B cell (primary cell): ENCODE data around the gene DNAJA3. TPM values are rescaled to one million over a fixed set of nuclear protein-coding genes. Genes with fewer than 3 reads are reported as not detected.
A peak's percentile ranks its signal among the peaks of the same experiment; 100 is the strongest.

Experiments
- ATAC-seq: fragments of 200-7000 bp; cut with Tn5 transposase; one replicate; pipeline ENCODE4 v1.10.0; 2021; ENCODE audit warnings: low read depth, mild to moderate bottlenecking, moderate number of reproducible peaks, moderate library complexity
- CTCF ChIA-PET: fragments of 350-600 bp; sonication (Branson Sonifier 250); formaldehyde crosslinking; loops from one replicate; lab custom pipeline; 2021; ENCODE audit warnings: antibody characterized with exemption, inconsistent platforms; lab: Charles Lee
- POLR2A ChIA-PET: fragments of 350-600 bp; sonication (Branson Sonifier 250); formaldehyde crosslinking; loops from one replicate; lab custom pipeline; 2021; ENCODE audit warnings: antibody characterized with exemption; lab: Charles Lee
- DNase-seq: peaks from one replicate; pipeline ENCODE4 v3.0.0; 2013
- H2AFZ ChIP-seq: 2 replicates; pipeline ENCODE4 v1.6.1; 2012; ENCODE audit warnings: mild to moderate bottlenecking, low read depth, low read length; ENCODE audit not compliant: insufficient read depth, poor library complexity, severe bottlenecking
- H3K27ac ChIP-seq, 2 donors: 1 replicate in 1 of 2; 2 replicates in 1 of 2; pipeline ENCODE4 v1.5.1; 2012 to 2013; ENCODE audit warnings: low read length in 2 of 2, mild to moderate bottlenecking in 2 of 2, moderate library complexity in 1 of 2
- H3K27me3 ChIP-seq, 4 experiments: fragments of 200-600 bp in 1 of 4; sonication (generic) in 1 of 4; replicated peaks in 1 of 4; 1 replicate in 2 of 4; 2 replicates in 2 of 4; pipeline versions ENCODE4 v1.6.1 to v1.7.0; 2013 to 2016; ENCODE audit warnings: low read length in 3 of 4, mild to moderate bottlenecking in 2 of 4, mixed read lengths in 1 of 4, moderate library complexity in 1 of 4; ENCODE audit not compliant: insufficient read depth in 4 of 4, control insufficient read depth in 3 of 4; ENCODE audit errors: control extremely low read depth in 1 of 4
- H3K36me3 ChIP-seq, 2 experiments: replicated peaks in 1 of 2; 1 replicate in 1 of 2; 2 replicates in 1 of 2; pipeline versions ENCODE4 v1.6.1 to v1.7.1; 2013; ENCODE audit warnings: low read length in 1 of 2; ENCODE audit not compliant: insufficient read depth in 2 of 2, control insufficient read depth in 1 of 2; ENCODE audit errors: control extremely low read depth in 1 of 2, extremely low read depth in 1 of 2
- H3K4me1 ChIP-seq, 2 donors: fragments of 200-600 bp in 1 of 2; sonication (generic) in 1 of 2; 1 replicate in 1 of 2; 2 replicates in 1 of 2; pipeline versions ENCODE4 v1.5.1 to v1.6.1; 2013 to 2017; ENCODE audit warnings: low read length in 2 of 2; ENCODE audit not compliant: control insufficient read depth in 2 of 2, insufficient read depth in 2 of 2
- H3K4me2 ChIP-seq: replicated peaks from 2 replicates; pipeline ENCODE3; 2012; ENCODE audit warnings: mild to moderate bottlenecking, low read depth, low read length; ENCODE audit not compliant: poor library complexity, severe bottlenecking
- H3K4me3 ChIP-seq, 5 experiments: fragments of 200-600 bp in 1 of 5; sonication (generic) in 1 of 5; 1 replicate in 3 of 5; 2 replicates in 2 of 5; pipeline versions ENCODE4 v1.5.1 to v1.7.0; 2011 to 2016; ENCODE audit warnings: low read length in 4 of 5, mild to moderate bottlenecking in 4 of 5, low read depth in 2 of 5, control low read depth in 1 of 5, moderate library complexity in 1 of 5; ENCODE audit not compliant: insufficient read depth in 1 of 5; ENCODE audit errors: control extremely low read depth in 1 of 5, extremely low read depth in 1 of 5
- H3K79me2 ChIP-seq: fragments of 200-600 bp; sonication (generic); one replicate; pipeline ENCODE4 v1.6.0; 2016; ENCODE audit warnings: low read length; ENCODE audit not compliant: control insufficient read depth, insufficient read depth
- H3K9ac ChIP-seq: fragments of 200-600 bp; sonication (generic); 2 replicates; pipeline ENCODE4 v1.6.1; 2017; ENCODE audit warnings: mild to moderate bottlenecking, low read length, moderate library complexity
- H3K9me3 ChIP-seq, 3 donors: one replicate each; pipeline versions ENCODE4 v1.6.1 to v1.7.1; 2013; ENCODE audit warnings: low read length in 2 of 3; ENCODE audit not compliant: control insufficient read depth in 2 of 3, insufficient read depth in 1 of 3; ENCODE audit errors: control extremely low read depth in 1 of 3
- H4K20me1 ChIP-seq: 2 replicates; pipeline ENCODE4 v1.6.0; 2012; ENCODE audit warnings: mild to moderate bottlenecking, low read length; ENCODE audit not compliant: insufficient read depth, control insufficient read depth, poor library complexity, severe bottlenecking
- H3K27ac Mint-ChIP-seq: one replicate; pipeline ENCODE4 v1.8.0; 2021; ENCODE audit warnings: mixed read lengths
- H3K27me3 Mint-ChIP-seq: one replicate; pipeline ENCODE4 v1.8.0; 2021; ENCODE audit warnings: mixed read lengths
- H3K4me1 Mint-ChIP-seq: one replicate; pipeline ENCODE4 v1.8.0; 2021; ENCODE audit warnings: mixed read lengths
- H3K4me3 Mint-ChIP-seq: one replicate; pipeline ENCODE4 v1.8.0; 2021; ENCODE audit warnings: mixed read lengths
- H3K9me3 Mint-ChIP-seq: one replicate; pipeline ENCODE4 v1.8.0; 2022; ENCODE audit warnings: mixed read lengths; ENCODE audit not compliant: insufficient read depth
- EZH2 ChIP-seq: IDR thresholded peaks from 2 replicates; pipeline ENCODE4 v1.6.1; 2012; ENCODE audit warnings: borderline replicate concordance, low read depth, mild to moderate bottlenecking, moderate library complexity, low read length; ENCODE audit not compliant: insufficient read depth, poor library complexity, severe bottlenecking
- WGBS: methylation state at CpG from one replicate; pipeline ENCODE4 v1.1.5; 2013; ENCODE audit warnings: missing lambda C conversion rate; ENCODE audit not compliant: insufficient coverage; 5-methylcytosine and 5-hydroxymethylcytosine counted together
- intact Hi-C: fragments of 100-400 bp; cut with micrococcal nuclease; formaldehyde crosslinking; loops from one replicate; pipeline ENCODE4 v1.10.0; 2022
- polyA plus RNA-seq: library from polyadenylated mRNA; depleted of rRNA; stranded (reverse); fragments of >200 nt; gene quantifications from 2 replicates; pipeline ENCODE4 v1.2.3, GENCODE V29; 2012
- total RNA-seq, 2 donors: library from RNA; stranded (reverse); fragments of 120-200 nt in 1 of 2; gene quantifications; 1 replicate in 1 of 2; 2 replicates in 1 of 2; pipeline versions ENCODE4 v1.2.3 to v1.2.4, GENCODE V29; 2013 to 2022
- TF ChIP-seq, protein P1 (sequence below): fragments of 200-600 bp; IDR thresholded peaks from one replicate; pipeline ENCODE4 v1.8.0; 2022; ENCODE audit warnings: antibody characterized with exemption, mild to moderate bottlenecking

DNAJA3 gene
- total and polyA plus RNA-seq, 2 donors (not counting 1 experiment from before 2014, with no cell fraction given): 59.3 to 67.7 TPM

DNA sequence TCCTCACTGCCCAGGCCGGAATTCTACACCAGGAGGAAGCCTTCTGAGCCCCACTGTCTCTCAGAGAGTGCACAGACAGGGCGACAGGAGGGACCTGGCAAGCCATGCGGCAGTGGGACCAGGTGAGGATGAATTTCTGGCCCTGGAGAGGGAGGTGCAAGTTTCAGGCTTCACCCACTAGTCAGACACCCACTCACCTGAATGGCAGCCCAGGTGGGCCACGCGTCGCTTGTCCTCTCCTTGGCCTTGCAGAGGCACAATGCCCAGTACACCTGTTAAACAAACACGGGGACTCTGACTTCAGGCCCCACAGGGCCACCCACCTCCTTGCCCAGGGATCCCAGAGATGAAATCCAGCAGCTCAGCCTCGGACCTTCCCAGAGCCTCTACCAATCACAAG, 13.5 kb upstream of the DNAJA3 start:
- Mint-ChIP-seq H3K27me3 (no peaks in the 10 kb centered on the region), H3K4me3 (no peak overlapping the region), H3K4me1 (peaks cover 31% of the 10 kb centered on the region), H3K27ac (peak overlapping the region; percentile 53), H3K9me3 (no peaks in the 10 kb centered on the region)
- H3K27ac ChIP-seq: no peak overlapping the region
- no peak for ATAC-seq
- no peak overlapping the region for H3K4me2 ChIP-seq
- H3K9me3 ChIP-seq: no peaks in the 10 kb centered on the region
- H3K36me3 ChIP-seq: peaks cover 0 to 57% of the 10 kb centered on the region in 2 experiments
- no peak overlapping the region for H3K4me3 ChIP-seq
- no peak overlapping the region for H3K9ac ChIP-seq
- H2AFZ ChIP-seq: no peak overlapping the region
- no peaks in the 10 kb centered on the region for H3K27me3 ChIP-seq
- POLR2A ChIA-PET: no interaction called here
- no peak for DNase-seq
- peaks cover 24 to 35% of the 10 kb centered on the region in 2 donors for H3K4me1 ChIP-seq
- H4K20me1 ChIP-seq: peaks cover 86% of the 10 kb centered on the region
- WGBS: 100% methylated on average over 7 of the region's 8 CpGs
- CTCF ChIA-PET: interaction anchor here (1.1 to 10.7 kb wide), 3 partner anchors 9 to 123 kb away, joined by 3 to 108 read pairs (median 4); no protein-coding TSS in a partner anchor
- TF ChIP-seq, protein P1, sequence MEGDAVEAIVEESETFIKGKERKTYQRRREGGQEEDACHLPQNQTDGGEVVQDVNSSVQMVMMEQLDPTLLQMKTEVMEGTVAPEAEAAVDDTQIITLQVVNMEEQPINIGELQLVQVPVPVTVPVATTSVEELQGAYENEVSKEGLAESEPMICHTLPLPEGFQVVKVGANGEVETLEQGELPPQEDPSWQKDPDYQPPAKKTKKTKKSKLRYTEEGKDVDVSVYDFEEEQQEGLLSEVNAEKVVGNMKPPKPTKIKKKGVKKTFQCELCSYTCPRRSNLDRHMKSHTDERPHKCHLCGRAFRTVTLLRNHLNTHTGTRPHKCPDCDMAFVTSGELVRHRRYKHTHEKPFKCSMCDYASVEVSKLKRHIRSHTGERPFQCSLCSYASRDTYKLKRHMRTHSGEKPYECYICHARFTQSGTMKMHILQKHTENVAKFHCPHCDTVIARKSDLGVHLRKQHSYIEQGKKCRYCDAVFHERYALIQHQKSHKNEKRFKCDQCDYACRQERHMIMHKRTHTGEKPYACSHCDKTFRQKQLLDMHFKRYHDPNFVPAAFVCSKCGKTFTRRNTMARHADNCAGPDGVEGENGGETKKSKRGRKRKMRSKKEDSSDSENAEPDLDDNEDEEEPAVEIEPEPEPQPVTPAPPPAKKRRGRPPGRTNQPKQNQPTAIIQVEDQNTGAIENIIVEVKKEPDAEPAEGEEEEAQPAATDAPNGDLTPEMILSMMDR: no peak
- no peak for TF ChIP-seq EZH2
- H3K79me2 ChIP-seq: peaks cover 80% of the 10 kb centered on the region
- intact Hi-C loops: no loop called here

DNA sequence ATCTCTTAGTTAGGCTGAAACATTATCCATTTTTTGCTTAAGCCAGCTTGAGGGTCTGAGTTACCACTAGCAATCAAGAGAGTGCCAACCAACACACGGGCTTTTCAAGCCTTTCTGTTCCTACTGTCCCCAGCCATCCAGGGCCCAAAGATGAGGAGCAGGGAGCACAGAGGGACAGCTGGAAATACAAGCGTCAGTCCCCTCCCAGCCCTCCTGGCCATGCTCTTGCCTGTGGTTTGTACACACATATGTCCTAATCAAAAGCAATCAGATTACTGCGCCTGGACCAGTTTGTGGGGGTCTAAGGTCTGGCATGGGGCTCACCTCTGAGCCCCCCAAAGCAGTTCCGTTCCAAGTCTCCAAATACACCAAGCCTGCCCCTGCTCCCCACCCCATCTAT, 12.8 kb upstream of the DNAJA3 start:
- peaks cover 24 to 35% of the 10 kb centered on the region in 2 donors for H3K4me1 ChIP-seq
- H3K4me2 ChIP-seq: no peak overlapping the region
- H3K27ac ChIP-seq: no peak overlapping the region
- POLR2A ChIA-PET: no interaction called here
- peaks cover 0 to 50% of the 10 kb centered on the region in 2 experiments for H3K36me3 ChIP-seq
- intact Hi-C loops: no loop called here
- H3K9ac ChIP-seq: no peak overlapping the region
- CTCF ChIA-PET: interaction anchor here (1.2 to 10.7 kb wide), 3 partner anchors 10 to 124 kb away, joined by 3 to 108 read pairs (median 3); no protein-coding TSS in a partner anchor
- peaks cover 79% of the 10 kb centered on the region for H4K20me1 ChIP-seq
- Mint-ChIP-seq H3K27me3 (no peaks in the 10 kb centered on the region), H3K9me3 (no peaks in the 10 kb centered on the region), H3K27ac (no peak overlapping the region), H3K4me1 (peaks cover 31% of the 10 kb centered on the region), H3K4me3 (no peak overlapping the region)
- H3K9me3 ChIP-seq: no peaks in the 10 kb centered on the region
- DNase-seq: peak; percentile 23
- 97% methylated on average over 3 of the region's 4 CpGs for WGBS
- H3K27me3 ChIP-seq: no peaks in the 10 kb centered on the region
- ATAC-seq: no peak
- H2AFZ ChIP-seq: no peak overlapping the region
- peaks cover 76% of the 10 kb centered on the region for H3K79me2 ChIP-seq
- no peak for TF ChIP-seq EZH2
- TF ChIP-seq, protein P1: no peak
- H3K4me3 ChIP-seq: no peak overlapping the region
